HL-60 (cell line): ENCODE measurements around the gene RGL1.

ENCODE experiments used
- GABPA ChIP-seq: IDR thresholded peaks from 2 replicates; pipeline ENCODE4 v1.6.1; 2012; ENCODE audit warnings: low read depth
- POLR2AphosphoS5 ChIP-seq: IDR thresholded peaks from 2 replicates; pipeline ENCODE4 v1.6.1; 2012; ENCODE audit warnings: low read depth
- TF ChIP-seq, protein P1 (sequence below): IDR thresholded peaks from one replicate; pipeline ENCODE4 v1.5.1; 2011; ENCODE audit warnings: low read length, control low read depth, inconsistent platforms; ENCODE audit not compliant: insufficient read depth

DNA sequence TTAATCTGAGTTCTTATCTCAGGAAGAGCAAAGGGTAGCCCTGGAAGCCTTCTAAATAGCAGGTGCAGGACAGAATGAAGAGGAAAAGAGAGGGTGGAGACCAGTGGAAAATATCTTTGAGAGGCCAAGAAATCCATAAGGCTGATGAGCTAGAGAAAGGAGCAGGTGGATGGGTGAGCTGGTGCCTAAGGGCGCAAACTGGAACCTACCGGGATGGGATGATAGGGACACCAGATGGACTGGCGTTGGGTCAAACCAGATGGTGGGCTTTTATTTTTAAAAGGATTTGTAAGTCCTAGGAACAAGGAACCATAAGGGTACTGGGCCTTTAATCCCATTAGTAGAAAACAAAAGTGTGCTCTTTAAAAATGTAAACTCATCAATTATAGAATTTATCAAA is 59.7 kb downstream of the RGL1 start:
- TF ChIP-seq, protein P1, sequence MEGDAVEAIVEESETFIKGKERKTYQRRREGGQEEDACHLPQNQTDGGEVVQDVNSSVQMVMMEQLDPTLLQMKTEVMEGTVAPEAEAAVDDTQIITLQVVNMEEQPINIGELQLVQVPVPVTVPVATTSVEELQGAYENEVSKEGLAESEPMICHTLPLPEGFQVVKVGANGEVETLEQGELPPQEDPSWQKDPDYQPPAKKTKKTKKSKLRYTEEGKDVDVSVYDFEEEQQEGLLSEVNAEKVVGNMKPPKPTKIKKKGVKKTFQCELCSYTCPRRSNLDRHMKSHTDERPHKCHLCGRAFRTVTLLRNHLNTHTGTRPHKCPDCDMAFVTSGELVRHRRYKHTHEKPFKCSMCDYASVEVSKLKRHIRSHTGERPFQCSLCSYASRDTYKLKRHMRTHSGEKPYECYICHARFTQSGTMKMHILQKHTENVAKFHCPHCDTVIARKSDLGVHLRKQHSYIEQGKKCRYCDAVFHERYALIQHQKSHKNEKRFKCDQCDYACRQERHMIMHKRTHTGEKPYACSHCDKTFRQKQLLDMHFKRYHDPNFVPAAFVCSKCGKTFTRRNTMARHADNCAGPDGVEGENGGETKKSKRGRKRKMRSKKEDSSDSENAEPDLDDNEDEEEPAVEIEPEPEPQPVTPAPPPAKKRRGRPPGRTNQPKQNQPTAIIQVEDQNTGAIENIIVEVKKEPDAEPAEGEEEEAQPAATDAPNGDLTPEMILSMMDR, result no peak
- TF ChIP-seq POLR2AphosphoS5 (no peak), GABPA (no peak)
